ENCODE data around the gene CDH12.

GRCh38 chr5:22088517-22088916 lies 764.6 kb downstream of the CDH12 start:
- no peak for TF ChIP-seq CTCF (IDR thresholded peaks at IDR 0.05; ENCODE audit: low read depth, low read length, missing input control)
- no peak for TF ChIP-seq ATF3 (IDR thresholded peaks at IDR 0.05)
- no peak for TF ChIP-seq RAD21 (IDR thresholded peaks at IDR 0.05)
- no peak for TF ChIP-seq ZBTB33 (IDR thresholded peaks at IDR 0.05)
- TF ChIP-seq FOXA1 (IDR thresholded peaks at IDR 0.05), result no peak
- TF ChIP-seq RXRA (IDR thresholded peaks at IDR 0.05), result no peak
- TF ChIP-seq YY1 (IDR thresholded peaks at IDR 0.05), result no peak
- no peak for TF ChIP-seq JUND (IDR thresholded peaks at IDR 0.05)
- no peak for TF ChIP-seq EGR1 (IDR thresholded peaks at IDR 0.05; ENCODE audit: low read depth in 2 of 2)
- no peak for TF ChIP-seq MAX (IDR thresholded peaks at IDR 0.05)
- TF ChIP-seq REST (IDR thresholded peaks at IDR 0.05), result no peak
- TF ChIP-seq TAF1 (conservative IDR thresholded peaks at IDR 0.05), result no peak
- no peak for TF ChIP-seq SP1 (IDR thresholded peaks at IDR 0.05)
- TF ChIP-seq HNF4A (conservative IDR thresholded peaks at IDR 0.05), result no peak
